Trophoblast cell (in vitro differentiated cells and primary cell): ENCODE results near the gene MLLT10.

Source experiments
- DNase-seq, 2 donors: peaks; one replicate each; pipeline ENCODE4 v3.0.0-alpha.2; 2016
- H2AFZ ChIP-seq: 2 replicates; pipeline ENCODE4 v1.6.1; 2013; ENCODE audit warnings: low read length, moderate library complexity, mild to moderate bottlenecking; ENCODE audit not compliant: insufficient read depth, poor library complexity
- H2AK5ac ChIP-seq: 2 replicates; pipeline ENCODE4 v1.6.1; 2013; ENCODE audit warnings: mild to moderate bottlenecking, low read length
- H2BK120ac ChIP-seq: 2 replicates; pipeline ENCODE4 v1.6.1; 2013; ENCODE audit warnings: low read length, mild to moderate bottlenecking, moderate library complexity; ENCODE audit not compliant: insufficient read depth, poor library complexity
- H2BK12ac ChIP-seq: 2 replicates; pipeline ENCODE4 v1.6.1; 2013; ENCODE audit warnings: mild to moderate bottlenecking, low read length, moderate library complexity
- H2BK5ac ChIP-seq: 2 replicates; pipeline ENCODE4 v1.6.1; 2013; ENCODE audit warnings: low read length, low read depth, moderate library complexity, mild to moderate bottlenecking; ENCODE audit not compliant: poor library complexity
- H3K14ac ChIP-seq: 2 replicates; pipeline ENCODE4 v1.6.1; 2013; ENCODE audit warnings: mild to moderate bottlenecking, low read length
- H3K18ac ChIP-seq: 2 replicates; pipeline ENCODE4 v1.6.1; 2013; ENCODE audit warnings: mild to moderate bottlenecking, low read length
- H3K23ac ChIP-seq: 2 replicates; pipeline ENCODE4 v1.6.1; 2013; ENCODE audit warnings: low read length
- H3K27ac ChIP-seq: 2 replicates; pipeline ENCODE4 v1.5.1; 2013; ENCODE audit warnings: low read depth, mild to moderate bottlenecking, inconsistent platforms, low read length, moderate library complexity
- H3K27me3 ChIP-seq: 2 replicates; pipeline ENCODE4 v1.6.1; 2013; ENCODE audit warnings: inconsistent platforms, mild to moderate bottlenecking, low read length, moderate library complexity; ENCODE audit not compliant: insufficient read depth
- H3K36me3 ChIP-seq, 2 experiments: 1 replicate in 1 of 2; 2 replicates in 1 of 2; pipeline ENCODE4 v1.6.1; 2013; ENCODE audit warnings: low read length in 2 of 2, mild to moderate bottlenecking in 2 of 2, moderate library complexity in 1 of 2; ENCODE audit not compliant: insufficient read depth in 2 of 2, control insufficient read depth in 1 of 2
- H3K4ac ChIP-seq: 2 replicates; pipeline ENCODE4 v1.6.1; 2013; ENCODE audit warnings: low read depth, mild to moderate bottlenecking, low read length, moderate library complexity
- H3K4me1 ChIP-seq, 2 experiments: 1 replicate in 1 of 2; 2 replicates in 1 of 2; pipeline ENCODE4 v1.6.1; 2013; ENCODE audit warnings: low read length in 2 of 2, mild to moderate bottlenecking in 2 of 2, moderate library complexity in 1 of 2; ENCODE audit not compliant: insufficient read depth in 2 of 2, control insufficient read depth in 1 of 2
- H3K4me2 ChIP-seq: 2 replicates; pipeline ENCODE4 v1.6.1; 2013; ENCODE audit warnings: inconsistent platforms, mild to moderate bottlenecking, low read length, moderate library complexity
- H3K4me3 ChIP-seq: 2 replicates; pipeline ENCODE4 v1.5.1; 2013; ENCODE audit warnings: mild to moderate bottlenecking, low read depth, low read length, inconsistent platforms
- H3K79me1 ChIP-seq: one replicate; pipeline ENCODE4 v1.6.1; 2013; ENCODE audit warnings: low read length
- H3K79me2 ChIP-seq: 2 replicates; pipeline ENCODE4 v1.6.1; 2013; ENCODE audit warnings: low read length, mild to moderate bottlenecking; ENCODE audit not compliant: control insufficient read depth, insufficient read depth, poor library complexity
- H3K9ac ChIP-seq: 2 replicates; pipeline ENCODE4 v1.6.1; 2013; ENCODE audit warnings: mild to moderate bottlenecking, low read length
- H3K9me3 ChIP-seq: 2 replicates; pipeline ENCODE4 v1.6.1; 2013; ENCODE audit warnings: low read depth, mild to moderate bottlenecking, control low read depth, inconsistent platforms, low read length; ENCODE audit not compliant: insufficient read depth
- H4K12ac ChIP-seq: 2 replicates; pipeline ENCODE4 v1.6.1; 2013; ENCODE audit warnings: low read depth, mild to moderate bottlenecking, low read length, moderate library complexity
- H4K8ac ChIP-seq: 2 replicates; pipeline ENCODE4 v1.6.1; 2013; ENCODE audit warnings: low read depth, mild to moderate bottlenecking, low read length, moderate library complexity
- H4K91ac ChIP-seq: one replicate; pipeline ENCODE4 v1.6.1; 2013; ENCODE audit warnings: low read depth, mild to moderate bottlenecking, low read length, moderate library complexity
- WGBS: extraction: QIAGEN DNeasy Blood & Tissue Kit; methylation state at CpG from one replicate; pipeline ENCODE4 v1.1.7; 2013; ENCODE audit warnings: missing lambda C conversion rate; ENCODE audit not compliant: insufficient read length, insufficient coverage; ENCODE audit errors: extremely low coverage; 5-methylcytosine and 5-hydroxymethylcytosine counted together

The MLLT10 gene

DNA sequence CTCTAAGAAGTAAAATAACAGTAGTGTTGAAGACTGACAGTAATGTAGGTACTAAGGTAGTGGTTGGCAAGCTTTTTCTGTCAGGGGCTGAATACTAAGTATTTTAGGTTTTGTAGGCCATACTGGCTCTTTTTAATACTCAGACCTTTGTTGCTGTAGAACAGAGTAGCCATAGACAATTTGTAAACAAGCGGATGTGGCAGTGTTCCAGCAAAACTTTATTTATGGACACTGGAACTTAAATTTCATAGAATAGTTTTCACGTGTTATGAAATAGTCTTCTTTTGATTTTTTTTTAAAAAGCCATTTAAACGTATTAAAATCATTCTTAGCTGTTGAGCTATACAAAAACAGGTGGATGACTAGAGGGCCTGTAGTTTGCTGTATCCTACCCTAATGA lies 121.2 kb downstream of the MLLT10 start:
- Histone ChIP-seq H3K79me1 (no peaks in the 10 kb centered on the region), H3K9ac (no peak overlapping the region), H3K4me2 (no peak overlapping the region), H4K91ac (no peak overlapping the region), H4K12ac (no peak overlapping the region), H2BK5ac (no peak overlapping the region), H3K14ac (no peak overlapping the region), H2AK5ac (no peak overlapping the region), H3K4ac (no peak overlapping the region), H3K27me3 (no peaks in the 10 kb centered on the region), H3K4me1 (no peaks in the 10 kb centered on the region), H3K79me2 (no peaks in the 10 kb centered on the region), H2AFZ (no peak overlapping the region), H3K9me3 (no peaks in the 10 kb centered on the region), H3K23ac (no peak overlapping the region), H4K8ac (no peak overlapping the region), H2BK12ac (no peak overlapping the region), H3K36me3 (no peaks in the 10 kb centered on the region), H3K18ac (no peak overlapping the region), H3K4me3 (no peak overlapping the region), H3K27ac (no peak overlapping the region), H2BK120ac (no peak overlapping the region)
- WGBS: no CpG with 5 or more reads among the region's 3 CpGs
- DNase-seq: no peak

DNA sequence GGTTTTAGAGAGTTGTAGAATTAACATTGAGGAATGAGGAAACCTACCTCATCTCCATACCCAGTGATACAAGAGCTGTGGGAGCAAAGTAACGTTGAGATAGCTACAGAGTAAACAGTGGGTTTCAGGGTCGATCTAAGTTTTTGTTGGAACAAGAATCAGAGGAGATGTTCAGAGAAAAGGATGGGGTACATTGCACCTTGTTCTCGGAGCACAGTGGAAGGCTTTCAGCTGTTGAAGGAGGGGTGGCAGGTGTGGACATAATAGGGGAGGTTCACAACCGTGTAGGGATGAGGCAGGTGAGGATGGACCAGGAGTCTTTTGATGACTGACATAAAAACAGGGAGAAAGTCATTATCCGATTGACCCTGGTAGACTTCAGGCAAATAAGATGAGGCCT lies 121.7 kb downstream of the MLLT10 start:
- WGBS: no CpG with 5 or more reads among the region's 5 CpGs

DNA sequence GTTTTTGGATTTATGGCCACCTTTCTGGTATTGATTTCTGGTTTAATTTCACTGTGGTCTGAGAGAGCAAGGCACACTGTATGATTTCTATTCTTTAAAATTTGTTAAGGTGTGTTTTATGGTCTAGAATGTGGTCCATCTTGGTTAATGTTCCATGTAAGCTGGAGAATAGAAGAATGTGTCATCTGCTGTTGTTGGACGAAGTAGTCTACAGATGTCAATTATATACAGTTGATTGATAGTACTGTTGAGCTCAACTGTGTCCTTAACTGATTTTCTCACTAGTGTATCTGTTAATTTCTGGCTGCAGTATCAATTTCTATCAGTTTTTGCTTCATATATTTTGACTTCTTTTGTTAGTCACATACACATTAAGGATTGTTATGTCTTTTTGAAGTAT lies 127.1 kb downstream of the MLLT10 start:
- Histone ChIP-seq H3K27ac (no peak overlapping the region), H3K18ac (no peak overlapping the region), H2AFZ (no peak overlapping the region), H3K9ac (no peak overlapping the region), H4K12ac (no peak overlapping the region), H2BK12ac (no peak overlapping the region), H4K8ac (no peak overlapping the region), H2AK5ac (no peak overlapping the region), H3K9me3 (no peaks in the 10 kb centered on the region), H3K36me3 (peaks cover 4% of the 10 kb centered on the region in 2 experiments), H4K91ac (no peak overlapping the region), H3K4me3 (no peak overlapping the region), H3K14ac (no peak overlapping the region), H3K23ac (no peak overlapping the region), H2BK120ac (no peak overlapping the region), H3K79me1 (no peaks in the 10 kb centered on the region), H3K4me2 (no peak overlapping the region), H3K4ac (no peak overlapping the region), H3K27me3 (no peaks in the 10 kb centered on the region), H3K79me2 (peaks cover 2% of the 10 kb centered on the region), H3K4me1 (no peaks in the 10 kb centered on the region), H2BK5ac (no peak overlapping the region)
- no peak for DNase-seq
- no CpG with 5 or more reads among the region's 1 CpG for WGBS

More for the DNA sequence above, 121.7 kb downstream of the MLLT10 start:
- no peaks in the 10 kb centered on the region for H3K4me1 ChIP-seq
- H3K4me3 ChIP-seq: no peak overlapping the region
- no peak overlapping the region for H4K8ac ChIP-seq
- H3K27me3 ChIP-seq: no peaks in the 10 kb centered on the region
- no peak overlapping the region for H3K9ac ChIP-seq
- no peak overlapping the region for H2AFZ ChIP-seq
- H2BK120ac ChIP-seq: no peak overlapping the region
- no peak overlapping the region for H2AK5ac ChIP-seq
- no peak overlapping the region for H3K23ac ChIP-seq
- H3K36me3 ChIP-seq: no peaks in the 10 kb centered on the region
- peak overlapping the region; percentile 20 for H3K4ac ChIP-seq
- no peak overlapping the region for H2BK12ac ChIP-seq
- H3K79me1 ChIP-seq: no peaks in the 10 kb centered on the region
- H3K79me2 ChIP-seq: no peaks in the 10 kb centered on the region
- no peak overlapping the region for H3K27ac ChIP-seq
- no peak for DNase-seq
- H4K12ac ChIP-seq: no peak overlapping the region
- H3K18ac ChIP-seq: no peak overlapping the region
- H4K91ac ChIP-seq: no peak overlapping the region
- no peak overlapping the region for H3K14ac ChIP-seq
- no peak overlapping the region for H3K4me2 ChIP-seq
- no peak overlapping the region for H2BK5ac ChIP-seq
- no peaks in the 10 kb centered on the region for H3K9me3 ChIP-seq

DNA sequence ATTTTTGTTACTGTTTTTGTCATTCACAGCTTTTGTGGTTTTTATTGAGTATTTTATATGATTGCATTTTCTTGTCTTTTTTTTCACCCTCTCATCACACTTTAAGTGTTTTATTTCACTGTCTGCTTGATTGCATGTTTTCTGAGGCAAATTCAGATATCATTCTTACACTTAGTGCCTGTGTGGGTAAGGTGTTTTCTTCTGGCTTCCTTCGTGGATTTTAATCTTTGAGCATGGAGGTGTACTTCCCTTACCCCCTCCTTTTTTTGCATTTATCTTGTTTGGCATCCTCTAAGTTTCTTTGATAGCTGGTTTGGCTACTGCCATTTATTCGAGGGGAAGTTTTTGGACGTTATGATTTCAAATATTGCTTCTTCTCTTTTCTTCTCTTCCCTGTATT lies 127.9 kb downstream of the MLLT10 start:
- Histone ChIP-seq H2AFZ (no peak overlapping the region), H4K8ac (no peak overlapping the region), H2BK120ac (no peak overlapping the region), H3K4me3 (no peak overlapping the region), H3K27me3 (no peaks in the 10 kb centered on the region), H3K9me3 (no peaks in the 10 kb centered on the region), H4K12ac (no peak overlapping the region), H2AK5ac (no peak overlapping the region), H3K4me2 (no peak overlapping the region), H3K4ac (no peak overlapping the region), H3K27ac (no peak overlapping the region), H3K14ac (no peak overlapping the region), H2BK5ac (no peak overlapping the region), H2BK12ac (no peak overlapping the region), H4K91ac (no peak overlapping the region), H3K79me2 (peaks cover 2% of the 10 kb centered on the region), H3K36me3 (peaks cover 4 to 6% of the 10 kb centered on the region in 2 experiments), H3K18ac (no peak overlapping the region), H3K79me1 (no peaks in the 10 kb centered on the region), H3K4me1 (no peaks in the 10 kb centered on the region), H3K9ac (no peak overlapping the region), H3K23ac (no peak overlapping the region)
- DNase-seq: no peak
- no CpG with 5 or more reads among the region's 3 CpGs for WGBS
